GM12878 (cell line): Measurements from ENCODE around the gene UHRF1. TPM values are rescaled to one million over a fixed set of nuclear protein-coding genes. Genes with fewer than 3 reads are reported as not detected.

Source experiments
- ATAC-seq: fragments of 200-7000 bp; cut with Tn5 transposase; 3 replicates; pipeline ENCODE4 v1.9.1; 2020; ENCODE audit warnings: mild to moderate bottlenecking, moderate library complexity
- BruUV-seq: library from RNA; stranded (reverse); fragments of 400-500 nt; replicated peaks from 2 replicates; lab custom pipeline; 2021; lab: Mats Ljungman, UMichigan
- CTCF ChIA-PET: fragments of 300-600 bp; sonication (Branson Sonifier 250); formaldehyde crosslinking; extraction: SDS; loops from one replicate; lab custom pipeline; 2021; ENCODE audit warnings: inconsistent platforms; lab: Yijun Ruan, JAX
- POLR2A ChIA-PET: fragments of 350-600 bp; formaldehyde crosslinking; extraction: SDS; loops from one replicate; lab custom pipeline; 2021; ENCODE audit warnings: inconsistent platforms; lab: Charles Lee
- RAD21 ChIA-PET: fragments of 300-600 bp; sonication (Branson Sonifier 250); formaldehyde crosslinking; loops from one replicate; lab custom pipeline; 2023; ENCODE audit warnings: antibody characterized with exemption; ENCODE audit not compliant: unreplicated experiment; lab: Charles Lee
- SMC1A ChIA-PET: fragments of 300-600 bp; sonication (Branson Sonifier 250); formaldehyde crosslinking; loops from one replicate; lab custom pipeline; 2023; ENCODE audit not compliant: unreplicated experiment, uncharacterized antibody; lab: Charles Lee
- DNase-seq: peaks from one replicate; pipeline ENCODE4 v3.0.0-alpha.2; 2011; ENCODE audit warnings: low read depth, low spot score
- FAIRE-seq: peaks from 3 replicates; lab custom pipeline; 2011; peaks lifted over from hg19 to GRCh38; lab: Jason Lieb, UNC
- H2AFZ ChIP-seq: 2 replicates; pipeline ENCODE4 v1.6.0; 2011; ENCODE audit warnings: low read depth, low read length, control low read depth; ENCODE audit not compliant: control insufficient read depth
- H3K27ac ChIP-seq: 2 replicates; pipeline ENCODE4 v1.5.1; 2011; ENCODE audit warnings: control low read depth; ENCODE audit not compliant: control insufficient read depth, insufficient read depth
- H3K27me3 ChIP-seq, 2 experiments: replicated peaks in 1 of 2; 2 replicates each; pipeline versions ENCODE4 v1.6.0 to v1.6.1; 2011; ENCODE audit warnings: low read length in 1 of 2; ENCODE audit not compliant: control insufficient read depth in 2 of 2, insufficient read depth in 2 of 2
- H3K36me3 ChIP-seq, 2 experiments: 2 replicates each; pipeline ENCODE4 v1.5.1; 2011; ENCODE audit warnings: low read length in 1 of 2; ENCODE audit not compliant: control insufficient read depth in 2 of 2, insufficient read depth in 2 of 2
- H3K4me1 ChIP-seq: 2 replicates; pipeline ENCODE4 v1.6.1; 2011; ENCODE audit warnings: mild to moderate bottlenecking, low read length, moderate library complexity, mixed read lengths; ENCODE audit not compliant: control insufficient read depth, insufficient read depth
- H3K4me2 ChIP-seq: 2 replicates; pipeline ENCODE4 v1.6.0; 2011; ENCODE audit warnings: control low read depth; ENCODE audit not compliant: control insufficient read depth, insufficient read depth
- H3K4me3 ChIP-seq: fragments of 200-600 bp; sonication (generic); 2 replicates; pipeline ENCODE4 v1.5.1; 2016
- H3K79me2 ChIP-seq: 2 replicates; pipeline ENCODE4 v1.6.0; 2011; ENCODE audit warnings: low read length; ENCODE audit not compliant: control insufficient read depth, insufficient read depth
- H3K9ac ChIP-seq: 2 replicates; pipeline ENCODE4 v1.8.0; 2011; ENCODE audit warnings: low read length, control low read depth, mixed read lengths; ENCODE audit not compliant: control insufficient read depth, insufficient read depth
- H3K9me3 ChIP-seq: replicated peaks from 3 replicates; pipeline ENCODE4 v1.5.1; 2011; ENCODE audit warnings: mild to moderate bottlenecking, low read length; ENCODE audit not compliant: control insufficient read depth, insufficient read depth
- H4K20me1 ChIP-seq: 2 replicates; pipeline ENCODE4 v1.6.0; 2011; ENCODE audit not compliant: control insufficient read depth, insufficient read depth
- CHD4 ChIP-seq: fragments of 200-600 bp; sonication (generic); IDR thresholded peaks from 2 replicates; pipeline ENCODE4 v1.6.1; 2016; ENCODE audit warnings: mild to moderate bottlenecking
- SIN3A ChIP-seq: IDR thresholded peaks from 2 replicates; pipeline ENCODE4 v1.6.1; 2012; ENCODE audit warnings: low read depth, low read length, improper control_type of control experiment
- YY1 ChIP-seq: IDR thresholded peaks from 2 replicates; pipeline ENCODE4 v1.6.1; 2011; ENCODE audit warnings: low read depth, mild to moderate bottlenecking, low read length
- WGBS: methylation state at CpG from one replicate; pipeline ENCODE4 v1.1.6; 2016; ENCODE audit warnings: low lambda C conversion rate; ENCODE audit not compliant: insufficient replicate concordance, insufficient coverage; ENCODE audit errors: missing lambda C conversion rate; 5-methylcytosine and 5-hydroxymethylcytosine counted together
- in situ Hi-C: fragments of 300-500 bp; cut with MboI; formaldehyde crosslinking; loops from 9 replicates; pipeline ENCODE4 v1.14.3; 2018; ENCODE audit warnings: mixed read lengths
- intact Hi-C: fragments of 100-400 bp; cut with micrococcal nuclease; formaldehyde crosslinking; loops from one replicate; pipeline ENCODE4 v1.14.2; 2022; ENCODE audit not compliant: unreplicated experiment
- polyA plus RNA-seq, 11 experiments: library from polyadenylated mRNA; depleted of rRNA in 4 of 11; unstranded in 6 of 11; stranded (reverse) in 5 of 11; fragments of >200 nt; fragmentation: Nextera tagmentation in 4 of 11; fragmentation: Illumina TruSeq in 1 of 11; extraction: Ambion mirVana in 4 of 11; extraction: Trizol in 1 of 11; gene quantifications; 1 replicate in 1 of 11; 2 replicates in 10 of 11; pipeline versions ENCODE4 v1.2.1 to v1.2.3, GENCODE V29; 2011 to 2016; ENCODE audit warnings: inconsistent platforms in 2 of 11, missing spikeins in 2 of 11, low read depth in 1 of 11
- total RNA-seq, 4 experiments: library from RNA; depleted of rRNA in 3 of 4; stranded (reverse); fragments of >200 nt in 3 of 4; fragmentation: Illumina TruSeq in 1 of 4; extraction: Trizol in 1 of 4; gene quantifications; 2 replicates each; pipeline versions ENCODE4 v1.2.1 to v1.2.3, GENCODE V29; 2013 to 2021

UHRF1 gene
- total and polyA plus RNA-seq, 10 of the 15 experiments (the other 5 are each of a cell fraction or from before 2014, with no cell fraction given) = 13.0 to 109 (median 37.7) TPM

DNA sequence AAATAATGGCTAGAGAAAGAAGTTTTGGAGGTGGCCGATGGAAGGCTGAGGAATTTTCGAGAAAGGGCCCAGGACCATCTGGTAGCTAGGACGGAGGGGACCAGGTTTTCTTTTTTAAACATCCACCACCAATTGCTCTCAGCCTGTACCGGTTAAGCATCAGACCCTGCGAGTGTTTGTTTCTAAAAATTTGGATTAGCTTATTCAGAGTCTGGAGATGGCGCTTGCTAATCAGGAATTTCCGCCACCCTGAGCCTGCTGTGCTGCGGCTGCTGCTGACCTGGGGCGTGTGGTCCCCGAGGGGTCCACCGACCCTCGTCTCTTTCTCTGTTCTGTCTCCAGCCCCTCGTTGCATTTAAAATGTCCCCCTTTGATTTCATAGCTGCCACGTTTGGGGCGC, 2.0 kb downstream of the UHRF1 start:
- Histone ChIP-seq H3K27ac (peak overlapping the region; percentile 78), H3K9me3 (no peaks in the 10 kb centered on the region), H2AFZ (peak overlapping the region; percentile 76), H3K79me2 (peaks cover 61% of the 10 kb centered on the region), H3K4me1 (peaks cover 38% of the 10 kb centered on the region), H3K27me3 (no peaks in the 10 kb centered on the region), H3K4me3 (peak overlapping the region; percentile 99), H4K20me1 (no peaks in the 10 kb centered on the region), H3K36me3 (peaks cover 3 to 13% of the 10 kb centered on the region in 2 experiments), H3K9ac (peak overlapping the region; percentile 89), H3K4me2 (peak overlapping the region; percentile 100)
- FAIRE-seq (no peak), DNase-seq (no peak), ATAC-seq (no peak)
- in situ Hi-C loops = loop anchor here (5.0 kb wide), 2 partner anchors 39 to 104 kb away; no protein-coding TSS in a partner anchor
- ChIA-PET RAD21 (interaction anchor here (1.0 to 5.4 kb wide), 15 partner anchors 36 to 120 kb away, joined by 3 to 176 read pairs (median 7); partner anchors contain the start of genes FEM1A, PLIN3 and TICAM1), POLR2A (interaction anchor here (1.1 to 2.4 kb wide), 4 partner anchors 41 to 101 kb away, joined by 3 to 13 read pairs (median 10); partner anchors contain the start of genes KDM4B and PLIN3), CTCF (interaction anchor here (0.6 to 4.8 kb wide), 27 partner anchors 9 to 1383 kb away, joined by 3 to 310 read pairs (median 6); partner anchors contain the start of genes ARRDC5, FEM1A, KDM4B and PLIN3)
- intact Hi-C loops = loop anchor here (1.0 to 5.0 kb wide), 4 partner anchors 39 to 189 kb away; partner anchors contain the start of genes DPP9 and KDM4B
- TSS peak; percentile 56 for BruUV-seq
- WGBS = 8% methylated on average over 15 of the region's 15 CpGs
- TF ChIP-seq CHD4 (no peak), SIN3A (peak; percentile 10; the same call in 1 of the 2 replicates), YY1 (peak; percentile 11; the same call in 1 of the 2 replicates)
- TF ChIP-seq, all 136 proteins: peak for 2
- SMC1A ChIA-PET = interaction anchor here (0.9 to 4.0 kb wide), 11 partner anchors 9 to 107 kb away, joined by 3 to 94 read pairs (median 11); partner anchors contain the start of genes ARRDC5 and PLIN3
